HepG2 (cell line): ENCODE results near the gene CACNB4.
"Not testable (repeated sequence)": the region's sequence is repeated elsewhere in the genome, so short reads cannot be mapped to it uniquely, and the experiment has no call there.

Source experiments
- EZH2 ChIP-seq: conservative IDR thresholded peaks from 2 replicates; pipeline ENCODE4 v1.6.1; 2012; ENCODE audit warnings: mild to moderate bottlenecking, low read depth, low read length, moderate library complexity
- ISX ChIP-seq: sonication (generic); formaldehyde crosslinking; conservative IDR thresholded peaks from 2 replicates; pipeline ENCODE4 v1.5.0; 2020; ENCODE audit warnings: missing genetic modification reagents
- KDM2A ChIP-seq: sonication (generic); formaldehyde crosslinking; IDR thresholded peaks from 2 replicates; pipeline ENCODE4 v1.4.0; 2020; ENCODE audit warnings: low read depth, missing genetic modification reagents, borderline replicate concordance
- PHF20 ChIP-seq: sonication (generic); formaldehyde crosslinking; IDR thresholded peaks from 2 replicates; pipeline ENCODE4 v1.5.0; 2020; ENCODE audit warnings: mild to moderate bottlenecking, missing genetic modification reagents
- SIN3A ChIP-seq: IDR thresholded peaks from 2 replicates; pipeline ENCODE4 v1.6.1; 2011; ENCODE audit warnings: low read depth, mild to moderate bottlenecking, control low read depth, low read length, borderline replicate concordance
- ZNF207 ChIP-seq: fragments of 450-650 bp; IDR thresholded peaks from 2 replicates; pipeline ENCODE4 v1.6.1; 2016; ENCODE audit warnings: antibody characterized with exemption, borderline replicate concordance
- ZNF281 ChIP-seq: sonication (generic); formaldehyde crosslinking; IDR thresholded peaks from 2 replicates; pipeline ENCODE4 v1.4.0; 2020; ENCODE audit warnings: missing genetic modification reagents, borderline replicate concordance
- ZNF343 ChIP-seq: sonication (generic); formaldehyde crosslinking; IDR thresholded peaks from 2 replicates; pipeline ENCODE4 v1.4.0; 2020; ENCODE audit warnings: mild to moderate bottlenecking, missing genetic modification reagents
- ZNF441 ChIP-seq: sonication (generic); formaldehyde crosslinking; IDR thresholded peaks from 2 replicates; pipeline ENCODE4 v1.7.0; 2021; ENCODE audit warnings: missing genetic modification reagents, borderline replicate concordance
- ZNF576 ChIP-seq: sonication (generic); formaldehyde crosslinking; IDR thresholded peaks from 2 replicates; pipeline ENCODE4 v1.4.0; 2020; ENCODE audit warnings: mild to moderate bottlenecking, missing genetic modification reagents

- not testable (repeated sequence) for TF ChIP-seq PHF20 (CRISPR knock-in tag); ZNF343; ZNF281 (CRISPR knock-in tag); ZNF207; SIN3A; ZNF441; ZNF576; ISX (CRISPR knock-in tag); KDM2A (CRISPR knock-in tag); EZH2
These were observed 104.7 kb downstream of the CACNB4 start for GRCh38 chr2:151994178-151994577.
